COLO668 (cell line): ENCODE data around the gene SLC22A23.

ENCODE experiments used
- DNase-seq: peaks from one replicate; lab custom pipeline; 2025; ENCODE audit not compliant: unreplicated experiment; lab: John Stamatoyannopoulos, UW

The SLC22A23 gene

GRCh38 chr6:3447005-3447404 lies 9.8 kb downstream of the SLC22A23 start:
- no peak for DNase-seq

GRCh38 chr6:3446184-3446583 lies 10.7 kb downstream of the SLC22A23 start:
- no peak for DNase-seq

- DNase-seq, result no peak
Observed at GRCh38 chr6:3444276-3445088, 12.4 kb downstream of the SLC22A23 start.

GRCh38 chr6:3443221-3443515 lies 13.7 kb downstream of the SLC22A23 start:
- no peak for DNase-seq

GRCh38 chr6:3442431-3443220 lies 14.2 kb downstream of the SLC22A23 start:
- DNase-seq, result no peak

- DNase-seq, result no peak
Observed at GRCh38 chr6:3440911-3441310, 15.9 kb downstream of the SLC22A23 start.

- DNase-seq, result no peak
Observed at GRCh38 chr6:3439961-3440360, 16.9 kb downstream of the SLC22A23 start.

- DNase-seq, result peak; percentile 75
Observed at GRCh38 chr6:3438190-3439167, 18.4 kb downstream of the SLC22A23 start.

- peak; percentile 6 for DNase-seq
Observed at GRCh38 chr6:3433005-3433404, 23.8 kb downstream of the SLC22A23 start.

- DNase-seq, result no peak
Observed at GRCh38 chr6:3432416-3432815, 24.4 kb downstream of the SLC22A23 start.

- DNase-seq, result no peak
Observed at GRCh38 chr6:3431994-3432393, 24.9 kb downstream of the SLC22A23 start.

- no peak for DNase-seq
Observed at GRCh38 chr6:3429211-3429610, 27.6 kb downstream of the SLC22A23 start.

GRCh38 chr6:3428700-3429099 lies 28.1 kb downstream of the SLC22A23 start:
- no peak for DNase-seq

GRCh38 chr6:3428247-3428646 lies 28.6 kb downstream of the SLC22A23 start:
- no peak for DNase-seq

- DNase-seq, result no peak
Observed at GRCh38 chr6:3427687-3428085, 29.2 kb downstream of the SLC22A23 start.

- no peak for DNase-seq
Observed at GRCh38 chr6:3426927-3427686, 29.7 kb downstream of the SLC22A23 start.

- no peak for DNase-seq
Observed at GRCh38 chr6:3426091-3426926, 30.5 kb downstream of the SLC22A23 start.

- no peak for DNase-seq
Observed at GRCh38 chr6:3425574-3425973, 31.3 kb downstream of the SLC22A23 start.

GRCh38 chr6:3424185-3424927 lies 32.5 kb downstream of the SLC22A23 start:
- no peak for DNase-seq
